ENCODE results near the gene RTL10. TPM values are rescaled to one million over a fixed set of nuclear protein-coding genes. Genes with fewer than 3 reads are reported as not detected.
A peak's percentile ranks its signal among the peaks of the same experiment; 100 is the strongest.

RTL10 gene
- total RNA-seq, 1 experiment from 2014 or later, result 24.4 TPM

- Mint-ChIP-seq H3K4me3 (no peak overlapping the region), H3K27ac (no peak overlapping the region), H3K27me3 (ENCODE audit: low read depth) (no peaks in the 10 kb centered on the region), H3K36me3 (ENCODE audit: insufficient read depth in 1 of 3, low read depth in 3 of 3) (no peaks in the 10 kb centered on the region), H3K4me1 (peaks cover 7 to 10% of the 10 kb centered on the region in 2 experiments), H3K9me3 (no peaks in the 10 kb centered on the region)
- no peak overlapping the region for H2BK120ac ChIP-seq (ENCODE audit: low read depth, low read length, poor library complexity, severe bottlenecking)
- no peak overlapping the region for H4K91ac ChIP-seq (ENCODE audit: insufficient read length, low read depth, low read length)
- no peak overlapping the region for H3K18ac ChIP-seq (ENCODE audit: insufficient read length, low read depth, low read length)
- H3K79me1 ChIP-seq (ENCODE audit: insufficient read depth, low read depth, low read length, poor library complexity, severe bottlenecking), result no peaks in the 10 kb centered on the region
- H3K56ac ChIP-seq (ENCODE audit: insufficient read length, low read depth, low read length), result no peak overlapping the region
- H3K4me2 ChIP-seq (ENCODE audit: insufficient read depth, insufficient read length, low read length), result no peak overlapping the region
- H2BK12ac ChIP-seq (ENCODE audit: insufficient read length, low read depth, low read length), result no peak overlapping the region
- H3K23ac ChIP-seq (ENCODE audit: insufficient read length, low read depth, low read length), result no peak overlapping the region
- no peak overlapping the region for H4K8ac ChIP-seq (replicated peaks; ENCODE audit: insufficient read length, low read depth, low read length)
- H2BK20ac ChIP-seq (ENCODE audit: low read depth, low read length, poor library complexity, severe bottlenecking), result no peak overlapping the region
- H3K23me2 ChIP-seq (ENCODE audit: insufficient read length, low read depth, low read length, poor library complexity, severe bottlenecking), result no peaks in the 10 kb centered on the region
- no peaks in the 10 kb centered on the region for H3K27me3 ChIP-seq (ENCODE audit: insufficient read depth, low read length)
- H3K4ac ChIP-seq (ENCODE audit: low read depth, low read length), result no peak overlapping the region
- no peak overlapping the region for H3K27ac ChIP-seq (ENCODE audit: insufficient read length, low read depth, low read length)
- H2BK5ac ChIP-seq (ENCODE audit: insufficient read length, low read length), result no peak overlapping the region
- no peaks in the 10 kb centered on the region; the same call in 1 of the 2 replicates for H3K79me2 ChIP-seq (ENCODE audit: insufficient read depth, low read length)
- no peak overlapping the region for H4K5ac ChIP-seq (ENCODE audit: insufficient read length, low read depth, low read length)
- DNase-seq, result peak; percentile 26
- H3K9ac ChIP-seq (ENCODE audit: extremely low read depth, insufficient read length, low read length), result no peak overlapping the region
- no peak overlapping the region for H3K14ac ChIP-seq (ENCODE audit: insufficient read depth, low read length)
- H3T11ph ChIP-seq (ENCODE audit: low read length), result no peak overlapping the region
- H2BK15ac ChIP-seq (ENCODE audit: low read depth, low read length), result no peak overlapping the region
- H2AFZ ChIP-seq (ENCODE audit: low read length), result no peak overlapping the region
- no peak overlapping the region for H2AK5ac ChIP-seq (ENCODE audit: insufficient read length, low read length)
- no peaks in the 10 kb centered on the region; the same call in 1 of the 2 replicates for H3K4me1 ChIP-seq (ENCODE audit: insufficient read depth, low read length)
- TF ChIP-seq CTCF (conservative IDR thresholded peaks at IDR 0.05), result no peak
- WGBS (ENCODE audit: extremely low coverage, insufficient read length, low lambda C conversion rate), result no CpG with 5 or more reads among the region's 12 CpGs
- H3K9me3 ChIP-seq (ENCODE audit: control insufficient read depth, low read depth, low read length), result no peaks in the 10 kb centered on the region
- no peaks in the 10 kb centered on the region for H4K20me1 ChIP-seq (ENCODE audit: control insufficient read depth, insufficient read depth, insufficient read length)
Measured at GRCh38 chr22:19875061-19875530, 20.4 kb upstream of the RTL10 start.

Data from H9 (cell line).